Measurements from ENCODE around the gene S100A8.
"Not testable (repeated sequence)": the region's sequence is repeated elsewhere in the genome, so short reads cannot be mapped to it uniquely, and the experiment has no call there.

S100A8 gene

GRCh38 chr1:153390938-153391710 lies at the start of gene S100A8:
Gene S100A8, minus strand, starts transcription at chr1:153391073. Its CDS starts 538 bp downstream, at chr1:153390535.
- no peak for DNase-seq (ENCODE audit: low read depth)

GRCh38 chr1:153439273-153439672 lies 48.4 kb upstream of the S100A8 start:
- no peak for DNase-seq (ENCODE audit: low read depth)

- no peak for DNase-seq (ENCODE audit: low read depth)
These were observed 47.7 kb upstream of the S100A8 start for GRCh38 chr1:153438599-153438998.

GRCh38 chr1:153437236-153437635 lies 46.4 kb upstream of the S100A8 start:
- no peak for DNase-seq (ENCODE audit: low read depth)

GRCh38 chr1:153434746-153435455 lies 44.0 kb upstream of the S100A8 start:
- no peak for DNase-seq (ENCODE audit: low read depth)

GRCh38 chr1:153432874-153433681 lies 42.2 kb upstream of the S100A8 start:
- DNase-seq (ENCODE audit: low read depth): no peak

- no peak for DNase-seq (ENCODE audit: low read depth)
These were observed 41.1 kb upstream of the S100A8 start for GRCh38 chr1:153431928-153432327.

GRCh38 chr1:153431427-153431826 lies 40.6 kb upstream of the S100A8 start:
- DNase-seq (ENCODE audit: low read depth): no peak

- no peak for DNase-seq (ENCODE audit: low read depth)
These were observed 40.1 kb upstream of the S100A8 start for GRCh38 chr1:153431002-153431401.

GRCh38 chr1:153430561-153430960 lies 39.7 kb upstream of the S100A8 start:
- no peak for DNase-seq (ENCODE audit: low read depth)

- DNase-seq (ENCODE audit: low read depth): no peak
These were observed 39.3 kb upstream of the S100A8 start for GRCh38 chr1:153430166-153430553.

- DNase-seq (ENCODE audit: low read depth): no peak
These were observed 38.6 kb upstream of the S100A8 start for GRCh38 chr1:153429266-153430165.

- no peak for DNase-seq (ENCODE audit: low read depth)
These were observed 37.9 kb upstream of the S100A8 start for GRCh38 chr1:153428791-153429190.

GRCh38 chr1:153428073-153428638 lies 37.3 kb upstream of the S100A8 start:
- DNase-seq (ENCODE audit: low read depth): no peak

- no peak for DNase-seq (ENCODE audit: low read depth)
These were observed 35.9 kb upstream of the S100A8 start for GRCh38 chr1:153426809-153427208.

GRCh38 chr1:153422450-153423068 lies 31.7 kb upstream of the S100A8 start:
- DNase-seq (ENCODE audit: low read depth): peak; percentile 40

GRCh38 chr1:153420306-153420705 lies 29.4 kb upstream of the S100A8 start:
- DNase-seq (ENCODE audit: low read depth): no peak

- not testable (repeated sequence) for DNase-seq (ENCODE audit: low read depth)
These were observed 28.5 kb upstream of the S100A8 start for GRCh38 chr1:153419436-153419793.

- DNase-seq (ENCODE audit: low read depth): not testable (repeated sequence)
These were observed 28.0 kb upstream of the S100A8 start for GRCh38 chr1:153418758-153419435.

Measured in activated T-cell treated with anti-CD3 and anti-CD28 coated beads for 48 hours (primary cell).